ENCODE data around the gene CARD11. TPM values are rescaled to one million over a fixed set of nuclear protein-coding genes. Genes with fewer than 3 reads are reported as not detected.

Gene CARD11
- total RNA-seq, 2 donors from 2014 or later, result 3.7 to 4.4 TPM

GRCh38 chr7:2882111-2882510, 161.6 kb downstream of the CARD11 start:
- Histone ChIP-seq H3K4me3 (no peak overlapping the region), H3K9me3 (no peaks in the 10 kb centered on the region), H3K36me3 (no peaks in the 10 kb centered on the region), H3K27ac (no peak overlapping the region), H3K4me1 (ENCODE audit: control insufficient read depth in 1 of 2, low read depth in 2 of 2) (no peaks in the 10 kb centered on the region), H3K27me3 (replicated peaks; ENCODE audit: insufficient read depth) (no peaks in the 10 kb centered on the region)
- no peak for TF ChIP-seq CTCF (IDR thresholded peaks at IDR 0.05)
- ATAC-seq (ENCODE audit: insufficient number of reproducible peaks, low FRiP score, low read depth), result no peak
- DNase-seq (ENCODE audit: low spot score), result no peak

GRCh38 chr7:2880874-2881533, 162.7 kb downstream of the CARD11 start:
- TF ChIP-seq CTCF (IDR thresholded peaks at IDR 0.05), result no peak
- Histone ChIP-seq H3K27ac (no peak overlapping the region), H3K9me3 (no peaks in the 10 kb centered on the region), H3K27me3 (replicated peaks; ENCODE audit: insufficient read depth) (no peaks in the 10 kb centered on the region), H3K4me1 (ENCODE audit: control insufficient read depth in 1 of 2, low read depth in 2 of 2) (no peaks in the 10 kb centered on the region), H3K4me3 (no peak overlapping the region), H3K36me3 (no peaks in the 10 kb centered on the region)
- DNase-seq (ENCODE audit: low spot score), result no peak
- no peak for ATAC-seq (ENCODE audit: insufficient number of reproducible peaks, low FRiP score, low read depth)

- DNase-seq (ENCODE audit: low spot score) (no peak), ATAC-seq (ENCODE audit: insufficient number of reproducible peaks, low FRiP score, low read depth) (no peak)
- H3K27ac ChIP-seq, result no peak overlapping the region
- H3K9me3 ChIP-seq, result no peaks in the 10 kb centered on the region
- no peaks in the 10 kb centered on the region for H3K4me1 ChIP-seq (ENCODE audit: control insufficient read depth in 1 of 2, low read depth in 2 of 2)
- no peaks in the 10 kb centered on the region for H3K27me3 ChIP-seq (replicated peaks; ENCODE audit: insufficient read depth)
- no peak overlapping the region for H3K4me3 ChIP-seq
- H3K36me3 ChIP-seq, result no peaks in the 10 kb centered on the region
- TF ChIP-seq CTCF (IDR thresholded peaks at IDR 0.05), result no peak
Measured at GRCh38 chr7:2880051-2880450, 163.6 kb downstream of the CARD11 start.

- no peak for TF ChIP-seq CTCF (IDR thresholded peaks at IDR 0.05)
- Histone ChIP-seq H3K27ac (no peak overlapping the region), H3K4me1 (ENCODE audit: control insufficient read depth in 1 of 2, low read depth in 2 of 2) (no peaks in the 10 kb centered on the region), H3K36me3 (no peaks in the 10 kb centered on the region), H3K27me3 (replicated peaks; ENCODE audit: insufficient read depth) (no peaks in the 10 kb centered on the region), H3K9me3 (no peaks in the 10 kb centered on the region), H3K4me3 (no peak overlapping the region)
- DNase-seq (ENCODE audit: low spot score) (no peak), ATAC-seq (ENCODE audit: insufficient number of reproducible peaks, low FRiP score, low read depth) (no peak)
Measured at GRCh38 chr7:2879354-2879753, 164.3 kb downstream of the CARD11 start.

- Histone ChIP-seq H3K4me1 (ENCODE audit: control insufficient read depth in 1 of 2, low read depth in 2 of 2) (no peaks in the 10 kb centered on the region), H3K4me3 (no peak overlapping the region), H3K27me3 (replicated peaks; ENCODE audit: insufficient read depth) (no peaks in the 10 kb centered on the region), H3K36me3 (no peaks in the 10 kb centered on the region), H3K9me3 (no peaks in the 10 kb centered on the region), H3K27ac (no peak overlapping the region)
- TF ChIP-seq CTCF (IDR thresholded peaks at IDR 0.05), result no peak
- ATAC-seq (ENCODE audit: insufficient number of reproducible peaks, low FRiP score, low read depth), result no peak
- no peak for DNase-seq (ENCODE audit: low spot score)
Measured at GRCh38 chr7:2878306-2878705, 165.4 kb downstream of the CARD11 start.
